Transverse colon (tissue), 4 donors: ENCODE measurements around the gene TROAP. TPM values are rescaled to one million over a fixed set of nuclear protein-coding genes. Genes with fewer than 3 reads are reported as not detected.
"Not testable (repeated sequence)": the region's sequence is repeated elsewhere in the genome, so short reads cannot be mapped to it uniquely, and the experiment has no call there.

Experiments
- DNase-seq: peaks from one replicate; pipeline ENCODE4 v3.0.0-alpha.2; 2019
- H3K27ac ChIP-seq, 4 donors: fragments of 200-600 bp; sonication (generic); 2 replicates each; pipeline ENCODE4 v1.5.1; 2016 to 2018; ENCODE audit warnings: inconsistent platforms in 4 of 4
- H3K27me3 ChIP-seq: fragments of 200-600 bp; sonication (generic); 2 replicates; pipeline ENCODE4 v1.5.1; 2017; ENCODE audit warnings: inconsistent platforms
- H3K36me3 ChIP-seq, 4 donors: fragments of 200-600 bp; sonication (generic); 2 replicates each; pipeline ENCODE4 v1.5.1; 2017 to 2019; ENCODE audit warnings: inconsistent platforms in 4 of 4
- H3K4me1 ChIP-seq, 4 donors: fragments of 200-600 bp; sonication (generic); 2 replicates each; pipeline ENCODE4 v1.5.1; 2017 to 2020; ENCODE audit warnings: inconsistent platforms in 4 of 4
- H3K4me3 ChIP-seq, 4 donors: fragments of 200-600 bp; sonication (generic); 1 replicate in 1 of 4; 2 replicates in 3 of 4; pipeline versions ENCODE4 v1.5.1 to v1.6.1; 2017 to 2019; ENCODE audit warnings: inconsistent platforms in 4 of 4
- H3K9me3 ChIP-seq, 2 donors: fragments of 200-600 bp; sonication (generic); 2 replicates each; pipeline ENCODE4 v1.5.1; 2017 to 2019; ENCODE audit warnings: inconsistent platforms in 2 of 2
- EP300 ChIP-seq: sonication (generic); formaldehyde crosslinking; IDR thresholded peaks from one replicate; pipeline ENCODE4 v1.6.1; 2017; ENCODE audit warnings: antibody characterized with exemption, low read depth
- POLR2A ChIP-seq: fragments of 450-650 bp; IDR thresholded peaks from one replicate; pipeline ENCODE4 v1.6.1; 2016; ENCODE audit warnings: antibody characterized with exemption, mild to moderate bottlenecking, moderate library complexity
- POLR2AphosphoS5 ChIP-seq, 3 donors: sonication (generic); formaldehyde crosslinking; IDR thresholded peaks; one replicate each; pipeline ENCODE4 v1.6.1; 2016; ENCODE audit warnings: antibody characterized with exemption in 3 of 3
- WGBS, 2 donors: methylation state at CpG; one replicate each; pipeline ENCODE4 v1.1.5; 2018; ENCODE audit warnings: low coverage in 1 of 2; 5-methylcytosine and 5-hydroxymethylcytosine counted together
- in situ Hi-C, 4 donors: fragments of 200-750 bp; cut with MboI; loops; one replicate each; pipeline versions ENCODE4 v1.15.0 to v1.15.1; 2017; ENCODE audit warnings: low sequenced_read_pairs in 3 of 4, low pct_ligation_motif_present in 1 of 4, low pct_unique_long_range_greater_than_20kb in 1 of 4
- intact Hi-C: fragments of 100-400 bp; cut with DNase I; formaldehyde crosslinking; loops from one replicate; pipeline ENCODE4 v1.15.1; 2023; ENCODE audit warnings: low total_unique reads
- total RNA-seq, 4 donors: library from RNA; depleted of rRNA; stranded (reverse); fragments of >200 nt; gene quantifications; one replicate each; pipeline ENCODE4 v1.1.0, GENCODE V29; 2016
- TF ChIP-seq, protein P1 (sequence below), 5 experiments: fragments of 200-600 bp in 3 of 5; fragments of 450-650 bp in 2 of 5; sonication (generic) in 3 of 5; IDR thresholded peaks; 1 replicate in 2 of 5; 2 replicates in 3 of 5; pipeline ENCODE4 v1.5.1; 2016 to 2017; ENCODE audit warnings: antibody characterized with exemption in 5 of 5, inconsistent platforms in 3 of 5, mild to moderate bottlenecking in 2 of 5, moderate library complexity in 1 of 5

TROAP gene
- total RNA-seq, 4 donors from 2014 or later = 1.1 to 100 (median 2.7) TPM

DNA sequence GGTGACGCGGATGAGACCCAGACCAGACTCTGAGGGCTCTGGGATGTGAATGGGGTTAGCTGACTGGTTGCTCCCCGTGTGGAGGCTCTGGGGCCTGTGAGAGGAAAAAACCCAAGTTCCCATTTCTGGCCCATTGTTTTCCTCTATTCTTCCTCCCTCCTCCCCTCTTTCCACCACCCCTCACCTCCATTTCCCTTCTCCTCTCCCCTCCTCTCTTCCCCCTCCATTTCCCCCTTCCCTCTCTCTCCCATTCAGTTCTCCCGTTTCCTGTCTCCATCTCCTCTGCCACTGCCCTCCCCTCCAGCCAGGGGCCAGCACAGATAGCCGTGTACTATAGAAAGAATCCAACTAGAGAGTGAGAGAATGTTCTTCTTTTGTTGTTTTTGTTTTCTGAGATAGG is 40.8 kb upstream of the TROAP start:
- Histone ChIP-seq H3K9me3 (no peaks in the 10 kb centered on the region), H3K36me3 (no peaks in the 10 kb centered on the region), H3K4me1 (peaks cover 0 to 5% (median 0%) of the 10 kb centered on the region in 4 donors), H3K27me3 (peaks cover 35% of the 10 kb centered on the region), H3K27ac (no peak overlapping the region), H3K4me3 (no peak overlapping the region)
- in situ Hi-C loops (loop anchor here in 1 of 4 donors (10.0 kb wide), 1 partner anchor 52 kb away; the partner anchor contains the start of gene C1QL4), intact Hi-C loops (no loop called here)
- no peak for DNase-seq
- 64 to 81% methylated on average over 4 to 5 of the region's 5 CpGs for WGBS, 2 donors
- TF ChIP-seq EP300 (no peak), POLR2A (no peak), POLR2AphosphoS5 (IDR thresholded peaks at IDR 0.05) (no peak)
- TF ChIP-seq, protein P1, sequence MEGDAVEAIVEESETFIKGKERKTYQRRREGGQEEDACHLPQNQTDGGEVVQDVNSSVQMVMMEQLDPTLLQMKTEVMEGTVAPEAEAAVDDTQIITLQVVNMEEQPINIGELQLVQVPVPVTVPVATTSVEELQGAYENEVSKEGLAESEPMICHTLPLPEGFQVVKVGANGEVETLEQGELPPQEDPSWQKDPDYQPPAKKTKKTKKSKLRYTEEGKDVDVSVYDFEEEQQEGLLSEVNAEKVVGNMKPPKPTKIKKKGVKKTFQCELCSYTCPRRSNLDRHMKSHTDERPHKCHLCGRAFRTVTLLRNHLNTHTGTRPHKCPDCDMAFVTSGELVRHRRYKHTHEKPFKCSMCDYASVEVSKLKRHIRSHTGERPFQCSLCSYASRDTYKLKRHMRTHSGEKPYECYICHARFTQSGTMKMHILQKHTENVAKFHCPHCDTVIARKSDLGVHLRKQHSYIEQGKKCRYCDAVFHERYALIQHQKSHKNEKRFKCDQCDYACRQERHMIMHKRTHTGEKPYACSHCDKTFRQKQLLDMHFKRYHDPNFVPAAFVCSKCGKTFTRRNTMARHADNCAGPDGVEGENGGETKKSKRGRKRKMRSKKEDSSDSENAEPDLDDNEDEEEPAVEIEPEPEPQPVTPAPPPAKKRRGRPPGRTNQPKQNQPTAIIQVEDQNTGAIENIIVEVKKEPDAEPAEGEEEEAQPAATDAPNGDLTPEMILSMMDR (IDR thresholded peaks at IDR 0.05) = no peak

DNA sequence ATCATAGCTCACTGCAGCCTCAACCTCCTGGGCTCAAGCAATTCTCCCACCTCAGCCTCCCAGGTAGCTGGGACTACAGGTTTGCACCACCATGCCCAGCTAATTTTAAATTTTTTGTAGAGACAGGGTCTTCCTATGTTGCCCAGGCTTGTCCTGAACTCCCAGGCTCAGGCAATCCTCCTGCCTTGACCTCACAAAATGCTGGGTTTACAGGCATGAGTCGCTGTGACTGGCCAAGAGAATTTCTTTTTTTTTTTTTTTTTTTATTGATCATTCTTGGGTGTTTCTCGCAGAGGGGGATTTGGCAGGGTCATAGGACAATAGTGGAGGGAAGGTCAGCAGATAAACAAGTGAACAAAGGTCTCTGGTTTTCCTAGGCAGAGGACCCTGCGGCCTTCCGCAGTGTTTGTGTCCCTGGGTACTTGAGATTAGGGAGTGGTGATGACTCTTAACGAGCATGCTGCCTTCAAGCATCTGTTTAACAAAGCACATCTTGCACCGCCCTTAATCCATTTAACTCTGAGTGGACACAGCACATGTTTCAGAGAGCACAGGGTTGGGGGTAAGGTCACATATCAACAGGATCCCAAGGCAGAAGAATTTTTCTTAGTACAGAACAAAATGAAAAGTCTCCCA is 40.2 kb upstream of the TROAP start:
- H3K36me3 ChIP-seq, H3K9me3 ChIP-seq, intact Hi-C loops, H3K4me3 ChIP-seq, H3K27ac ChIP-seq, DNase-seq, H3K4me1 ChIP-seq: not testable (repeated sequence)
- peaks cover 41% of the 10 kb centered on the region for H3K27me3 ChIP-seq
- in situ Hi-C loops = loop anchor here in 1 of 4 donors (10.0 kb wide), 1 partner anchor 52 kb away; the partner anchor contains the start of gene C1QL4
- WGBS, 2 donors = 72% methylated on average over 2 of the region's 6 CpGs; no CpG with 5 or more reads in 1 of the 2 donors

DNA sequence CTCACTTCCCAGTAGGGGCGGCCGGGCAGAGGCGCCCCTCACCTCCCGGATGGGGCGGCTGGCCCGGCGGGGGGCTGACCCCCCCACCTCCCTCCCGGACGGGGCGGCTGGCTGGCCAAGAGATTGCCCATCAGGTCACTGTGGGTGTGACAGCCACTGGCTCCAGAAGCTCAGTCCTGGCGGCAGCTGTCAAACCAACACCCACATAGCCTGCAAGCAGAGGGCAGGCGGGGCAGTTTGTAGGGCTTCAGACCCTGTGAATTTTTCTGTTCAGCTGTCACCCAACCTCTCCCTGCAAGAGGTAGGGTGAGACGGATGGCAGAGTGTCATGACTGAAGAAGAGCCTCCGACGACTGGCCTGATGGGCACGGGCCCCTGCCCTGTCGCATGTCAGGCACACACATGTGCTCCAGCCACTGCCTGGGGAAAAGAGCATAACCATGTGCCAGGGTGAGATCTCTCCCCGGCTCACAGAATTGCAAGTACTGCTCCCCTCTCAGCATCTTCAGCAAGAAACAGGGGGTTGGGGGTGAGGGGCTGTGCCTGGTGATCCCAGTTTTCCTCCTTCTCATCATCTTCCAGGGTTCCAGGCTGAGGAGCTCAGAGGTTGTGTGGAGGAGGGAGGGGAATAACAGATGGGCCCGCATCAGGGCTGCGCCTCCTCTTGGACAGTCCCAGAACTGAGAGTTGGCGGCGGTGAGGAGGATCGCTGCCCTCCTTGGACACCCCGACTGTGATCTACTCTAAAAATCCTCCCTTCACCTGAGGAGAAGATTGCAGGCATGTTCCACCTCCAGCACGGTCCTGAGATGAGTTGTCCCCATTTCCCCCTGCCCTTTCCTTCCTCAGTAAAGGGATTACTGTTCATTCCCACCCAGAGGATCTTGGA is 39.3 kb upstream of the TROAP start:
- Histone ChIP-seq H3K27me3 (peaks cover 44% of the 10 kb centered on the region), H3K9me3 (no peaks in the 10 kb centered on the region), H3K27ac (no peak overlapping the region), H3K4me1 (peaks cover 0 to 5% (median 0%) of the 10 kb centered on the region in 4 donors), H3K4me3 (no peak overlapping the region), H3K36me3 (no peaks in the 10 kb centered on the region)
- no peak for DNase-seq
- in situ Hi-C loops (loop anchor here in 1 of 4 donors (10.0 kb wide), 1 partner anchor 51 kb away; the partner anchor contains the start of gene C1QL4), intact Hi-C loops (no loop called here)
- 73 to 78% methylated on average over 2 to 24 of the region's 25 CpGs for WGBS, 2 donors
- TF ChIP-seq POLR2AphosphoS5 (IDR thresholded peaks at IDR 0.05) (no peak), EP300 (no peak), POLR2A (no peak)
- TF ChIP-seq, protein P1 (IDR thresholded peaks at IDR 0.05) = no peak

DNA sequence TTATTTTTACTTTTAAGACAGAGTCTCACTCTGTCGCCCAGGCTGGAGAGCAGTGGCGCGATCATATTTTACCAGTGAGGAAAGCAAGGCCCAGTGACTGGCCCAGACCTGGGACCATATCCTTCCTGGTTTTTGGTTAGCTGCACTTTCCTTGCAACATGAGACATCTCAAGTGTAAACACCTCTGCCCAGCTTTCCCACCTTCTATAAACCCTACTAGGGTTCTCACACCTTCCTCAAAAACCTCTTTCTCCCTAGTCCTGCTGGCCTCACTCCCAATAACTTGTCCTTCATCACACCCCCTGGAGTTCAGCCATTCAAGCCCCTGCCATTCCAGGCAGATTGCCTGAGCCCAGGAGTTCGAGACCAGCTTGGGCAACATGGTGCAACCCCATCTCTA is 38.4 kb upstream of the TROAP start:
- Histone ChIP-seq H3K4me1 (no peaks in the 10 kb centered on the region), H3K27me3 (peaks cover 51% of the 10 kb centered on the region), H3K27ac (no peak overlapping the region), H3K36me3 (no peaks in the 10 kb centered on the region), H3K9me3 (no peaks in the 10 kb centered on the region), H3K4me3 (no peak overlapping the region)
- DNase-seq = no peak
- intact Hi-C loops = no loop called here
- WGBS, 2 donors = 42 to 86% methylated on average over 2 to 4 of the region's 4 CpGs
- in situ Hi-C loops = loop anchor here in 1 of 4 donors (10.0 kb wide), 1 partner anchor 50 kb away; the partner anchor contains the start of gene C1QL4
- TF ChIP-seq EP300 = no peak
- no peak for TF ChIP-seq POLR2A
- TF ChIP-seq, protein P1 (IDR thresholded peaks at IDR 0.05) = no peak
- TF ChIP-seq POLR2AphosphoS5 (IDR thresholded peaks at IDR 0.05) = no peak
